HCT116 (cell line): ENCODE measurements around the gene TSPAN15.

ENCODE experiments used
- EGR1 ChIP-seq: IDR thresholded peaks from 2 replicates; pipeline ENCODE4 v1.6.1; 2012; ENCODE audit warnings: low read depth
- POLR2AphosphoS5 ChIP-seq: IDR thresholded peaks from 2 replicates; pipeline ENCODE4 v1.6.1; 2011; ENCODE audit warnings: mild to moderate bottlenecking, low read depth, low read length, moderate library complexity
- SP1 ChIP-seq: IDR thresholded peaks from 2 replicates; pipeline ENCODE4 v1.6.1; 2012; ENCODE audit warnings: low read depth
- YY1 ChIP-seq: IDR thresholded peaks from 2 replicates; pipeline ENCODE4 v1.6.1; 2011; ENCODE audit warnings: low read length, low read depth, moderate library complexity, mild to moderate bottlenecking; ENCODE audit not compliant: insufficient replicate concordance; ENCODE audit errors: extremely low read depth
- TF ChIP-seq, protein P1 (sequence below), 3 experiments: fragments of 200-600 bp in 1 of 3; sonication (generic) in 1 of 3; IDR thresholded peaks in 2 of 3; conservative IDR thresholded peaks in 1 of 3; 2 replicates each; pipeline ENCODE4 v1.5.1; 2012 to 2017; ENCODE audit warnings: low read depth in 2 of 3, low read length in 2 of 3, antibody characterized with exemption in 1 of 3, borderline replicate concordance in 1 of 3, control low read depth in 1 of 3, mild to moderate bottlenecking in 1 of 3, mixed read lengths in 1 of 3, mixed run types in 1 of 3, moderate library complexity in 1 of 3; ENCODE audit not compliant: insufficient read depth in 1 of 3

DNA sequence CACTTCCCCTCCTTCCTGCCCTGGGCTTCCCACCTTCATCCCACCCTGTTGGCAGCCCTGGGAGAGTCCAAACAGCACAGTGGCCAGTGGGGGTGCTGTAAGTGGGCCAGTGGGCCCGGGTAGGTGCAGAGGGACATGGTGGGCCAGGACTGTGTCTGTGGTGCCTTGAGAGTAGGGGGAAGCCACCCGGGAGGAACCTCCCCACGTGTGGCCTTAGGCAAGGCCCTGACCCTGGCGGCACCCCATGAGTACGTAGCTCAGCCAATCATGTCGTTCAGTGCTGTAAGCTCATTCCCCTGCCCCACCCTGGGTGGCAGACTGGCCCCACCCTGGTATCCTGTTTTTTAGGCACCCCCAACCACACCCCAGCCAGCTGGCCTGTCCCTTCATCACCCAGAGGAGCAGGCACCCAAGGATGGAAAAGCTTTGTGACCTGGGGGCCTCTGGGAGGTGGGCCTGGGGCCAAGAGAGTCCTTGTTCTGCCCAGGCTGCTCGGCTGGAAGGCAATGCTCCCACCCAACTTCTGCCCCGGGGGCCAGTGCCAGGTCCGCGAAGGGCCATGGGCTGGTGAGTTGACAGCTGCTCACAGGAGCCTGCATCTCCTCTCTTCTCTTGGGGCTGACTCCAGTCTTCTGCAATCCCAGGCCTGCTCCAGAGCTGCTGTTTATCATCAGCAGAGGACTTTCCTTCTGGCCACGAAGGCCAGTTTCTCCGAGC, 41.6 kb downstream of the TSPAN15 start:
- TF ChIP-seq POLR2AphosphoS5 (no peak), YY1 (no peak), SP1 (no peak), EGR1 (no peak)
- TF ChIP-seq, protein P1, sequence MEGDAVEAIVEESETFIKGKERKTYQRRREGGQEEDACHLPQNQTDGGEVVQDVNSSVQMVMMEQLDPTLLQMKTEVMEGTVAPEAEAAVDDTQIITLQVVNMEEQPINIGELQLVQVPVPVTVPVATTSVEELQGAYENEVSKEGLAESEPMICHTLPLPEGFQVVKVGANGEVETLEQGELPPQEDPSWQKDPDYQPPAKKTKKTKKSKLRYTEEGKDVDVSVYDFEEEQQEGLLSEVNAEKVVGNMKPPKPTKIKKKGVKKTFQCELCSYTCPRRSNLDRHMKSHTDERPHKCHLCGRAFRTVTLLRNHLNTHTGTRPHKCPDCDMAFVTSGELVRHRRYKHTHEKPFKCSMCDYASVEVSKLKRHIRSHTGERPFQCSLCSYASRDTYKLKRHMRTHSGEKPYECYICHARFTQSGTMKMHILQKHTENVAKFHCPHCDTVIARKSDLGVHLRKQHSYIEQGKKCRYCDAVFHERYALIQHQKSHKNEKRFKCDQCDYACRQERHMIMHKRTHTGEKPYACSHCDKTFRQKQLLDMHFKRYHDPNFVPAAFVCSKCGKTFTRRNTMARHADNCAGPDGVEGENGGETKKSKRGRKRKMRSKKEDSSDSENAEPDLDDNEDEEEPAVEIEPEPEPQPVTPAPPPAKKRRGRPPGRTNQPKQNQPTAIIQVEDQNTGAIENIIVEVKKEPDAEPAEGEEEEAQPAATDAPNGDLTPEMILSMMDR (IDR thresholded peaks at IDR 0.05 in 2 of 3, conservative IDR thresholded peaks at IDR 0.05 in 1 of 3; ENCODE audit: borderline replicate concordance in 1 of 3, insufficient read depth in 1 of 3, low read depth in 2 of 3, low read length in 2 of 3), result no peak
